SK-N-SH (cell line): ENCODE data around the gene FH. TPM values are rescaled to one million over a fixed set of nuclear protein-coding genes. Genes with fewer than 3 reads are reported as not detected.

Source experiments
- CTCF ChIA-PET: fragments of 300-600, 350-600 bp; formaldehyde crosslinking; extraction: SDS; loops from one replicate; lab custom pipeline; 2021; lab: Yijun Ruan, JAX
- POLR2A ChIA-PET: fragments of 350-600 bp; sonication (Branson Sonifier 250); formaldehyde crosslinking; extraction: SDS; loops from one replicate; lab custom pipeline; 2020; ENCODE audit warnings: antibody characterized with exemption, inconsistent platforms; lab: Yijun Ruan, JAX
- DNase-seq: peaks from one replicate; pipeline ENCODE4 v3.0.0; 2012
- H2AFZ ChIP-seq: fragments of 200-600 bp; sonication (generic); 2 replicates; pipeline ENCODE4 v1.8.1; 2016; ENCODE audit warnings: antibody characterized with exemption, mild to moderate bottlenecking, low read depth
- H3F3A ChIP-seq: fragments of 200-600 bp; sonication (generic); replicated peaks from 2 replicates; pipeline ENCODE3; 2016; ENCODE audit warnings: antibody characterized with exemption, mild to moderate bottlenecking; ENCODE audit not compliant: insufficient read depth
- H3K27ac ChIP-seq, 2 experiments: fragments of 200-500 bp in 1 of 2; fragments of 200-600 bp in 1 of 2; sonication (Bioruptor generic) in 1 of 2; sonication (generic), shearing (Covaris generic) in 1 of 2; 2 replicates each; pipeline versions ENCODE4 v1.5.1 to v1.6.1; 2014 to 2016; ENCODE audit warnings: low read depth in 2 of 2, inconsistent platforms in 1 of 2, low read length in 1 of 2, mild to moderate bottlenecking in 1 of 2, mixed read lengths in 1 of 2
- H3K27me3 ChIP-seq: fragments of 200-600 bp; sonication (generic), shearing (Covaris generic); 2 replicates; pipeline ENCODE4 v1.6.1; 2016; ENCODE audit warnings: mixed run types; ENCODE audit not compliant: insufficient read depth
- H3K36me3 ChIP-seq, 2 experiments: fragments of 200-500 bp in 1 of 2; fragments of 200-600 bp in 1 of 2; sonication (Bioruptor generic) in 1 of 2; sonication (generic) in 1 of 2; replicated peaks in 1 of 2; 2 replicates each; pipeline versions ENCODE3 to v1.5.1; 2014 to 2016; ENCODE audit warnings: low read length in 1 of 2, mild to moderate bottlenecking in 1 of 2; ENCODE audit not compliant: insufficient read depth in 2 of 2, control insufficient read depth in 1 of 2
- H3K4me1 ChIP-seq, 2 experiments: fragments of 200-500 bp in 1 of 2; fragments of 200-600 bp in 1 of 2; sonication (Bioruptor generic) in 1 of 2; sonication (generic), shearing (Covaris generic) in 1 of 2; 2 replicates each; pipeline versions ENCODE4 v1.5.1 to v1.6.1; 2014 to 2016; ENCODE audit warnings: low read depth in 1 of 2, low read length in 1 of 2, mixed run types in 1 of 2; ENCODE audit not compliant: insufficient read depth in 2 of 2, control insufficient read depth in 1 of 2
- H3K4me2 ChIP-seq: fragments of 200-600 bp; sonication (generic), shearing (Covaris generic); 2 replicates; pipeline ENCODE4 v1.6.1; 2017; ENCODE audit warnings: mixed run types
- H3K4me3 ChIP-seq, 2 experiments: fragments of 200-500 bp in 1 of 2; fragments of 200-600 bp in 1 of 2; sonication (Bioruptor generic) in 1 of 2; sonication (generic), shearing (Covaris generic) in 1 of 2; 2 replicates each; pipeline versions ENCODE4 v1.5.1 to v1.8.1; 2014 to 2016; ENCODE audit warnings: low read depth in 2 of 2, inconsistent platforms in 1 of 2, low read length in 1 of 2, mild to moderate bottlenecking in 1 of 2, mixed read lengths in 1 of 2, moderate library complexity in 1 of 2
- H3K79me2 ChIP-seq: fragments of 200-600 bp; sonication (generic); 2 replicates; pipeline ENCODE4 v1.8.1; 2017; ENCODE audit warnings: mild to moderate bottlenecking; ENCODE audit not compliant: insufficient read depth
- H3K9ac ChIP-seq: fragments of 200-600 bp; sonication (generic); 2 replicates; pipeline ENCODE4 v1.6.1; 2017; ENCODE audit warnings: mixed run types
- H3K9me2 ChIP-seq: fragments of 200-600 bp; sonication (generic); 2 replicates; pipeline ENCODE4 v1.6.1; 2017; ENCODE audit warnings: mixed run types
- H3K9me3 ChIP-seq: fragments of 200-600 bp; sonication (generic); 2 replicates; pipeline ENCODE4 v1.6.1; 2017; ENCODE audit warnings: mixed run types, mild to moderate bottlenecking, moderate library complexity
- H4K20me1 ChIP-seq: fragments of 200-600 bp; sonication (generic); 2 replicates; pipeline ENCODE4 v1.6.1; 2017; ENCODE audit warnings: mild to moderate bottlenecking, mixed run types; ENCODE audit not compliant: insufficient read depth
- CHD2 ChIP-seq: fragments of 150-350 bp; IDR thresholded peaks from 2 replicates; pipeline ENCODE4 v1.6.1; 2018; ENCODE audit warnings: low read length; ENCODE audit not compliant: partially characterized antibody
- CTCF ChIP-seq: fragments of 200-600 bp; sonication (generic); IDR thresholded peaks from 2 replicates; pipeline ENCODE4 v1.6.1; 2017; ENCODE audit warnings: antibody characterized with exemption, mild to moderate bottlenecking, moderate library complexity
- ELF1 ChIP-seq: IDR thresholded peaks from 2 replicates; pipeline ENCODE4 v1.4.0; 2012
- FOXJ3 ChIP-seq: sonication (generic); formaldehyde crosslinking; IDR thresholded peaks from 2 replicates; pipeline ENCODE4 v1.5.1; 2020; ENCODE audit warnings: mild to moderate bottlenecking, missing genetic modification reagents
- GABPA ChIP-seq: IDR thresholded peaks from 2 replicates; pipeline ENCODE4 v1.4.0; 2012; ENCODE audit warnings: low read depth, mild to moderate bottlenecking
- GATA2 ChIP-seq: sonication (generic); formaldehyde crosslinking; IDR thresholded peaks from 2 replicates; pipeline ENCODE4 v1.5.0; 2020; ENCODE audit warnings: mild to moderate bottlenecking, missing genetic modification reagents
- MAX ChIP-seq: IDR thresholded peaks from 2 replicates; pipeline ENCODE4 v1.4.0; 2012; ENCODE audit warnings: low read depth
- NRF1 ChIP-seq: IDR thresholded peaks from 2 replicates; pipeline ENCODE4 v1.6.1; 2012; ENCODE audit warnings: low read depth, mild to moderate bottlenecking, low read length
- REST ChIP-seq: IDR thresholded peaks from 2 replicates; pipeline ENCODE4 v1.6.1; 2012; ENCODE audit warnings: mild to moderate bottlenecking, low read depth, low read length, moderate library complexity
- RXRA ChIP-seq: IDR thresholded peaks from 2 replicates; pipeline ENCODE4 v1.4.0; 2012; ENCODE audit warnings: low read depth, mild to moderate bottlenecking, borderline replicate concordance
- SMC3 ChIP-seq: IDR thresholded peaks from 2 replicates; pipeline ENCODE4 v1.6.1; 2012; ENCODE audit warnings: low read depth, low read length, improper control_type of control experiment
- TCF12 ChIP-seq: IDR thresholded peaks from 2 replicates; pipeline ENCODE4 v1.4.0; 2012
- TEAD4 ChIP-seq: IDR thresholded peaks from 2 replicates; pipeline ENCODE4 v1.4.0; 2012; ENCODE audit warnings: mild to moderate bottlenecking, borderline replicate concordance; ENCODE audit not compliant: insufficient read depth
- WGBS: methylation state at CpG from one replicate; pipeline ENCODE4 v1.1.6; 2017; ENCODE audit warnings: low lambda C conversion rate; 5-methylcytosine and 5-hydroxymethylcytosine counted together
- polyA plus RNA-seq, 3 experiments: library from polyadenylated mRNA; depleted of rRNA; stranded (reverse); fragments of >200 nt; gene quantifications; 2 replicates each; pipeline ENCODE4 v1.2.3, GENCODE V29; 2012

The FH gene
- polyA plus RNA-seq, 1 of the 3 experiments (the other 2 are of a cell fraction), result 48.1 TPM

GRCh38 chr1:241479294-241479693 lies 40.3 kb downstream of the FH start (continued):
- TF ChIP-seq REST (no peak), TEAD4 (no peak)

- H2AFZ ChIP-seq, result peak overlapping the region; percentile 18; the same call in 1 of the 2 replicates
- ChIA-PET POLR2A (no interaction called here), CTCF (no interaction called here)
- no peak overlapping the region; the same call in 1 of the 2 replicates for H3K4me2 ChIP-seq
- H3F3A ChIP-seq, result no peaks in the 10 kb centered on the region
- WGBS, result 82% methylated on average over 1 of the region's 1 CpG
- TF ChIP-seq FOXJ3 (CRISPR knock-in tag) (no peak), TCF12 (no peak), TEAD4 (no peak), NRF1 (no peak), MAX (no peak), RXRA (no peak), GATA2 (CRISPR knock-in tag) (no peak)
- H3K27me3 ChIP-seq, result no peaks in the 10 kb centered on the region
- H3K27ac ChIP-seq, result no peak overlapping the region
- H3K9me2 ChIP-seq, result no peaks in the 10 kb centered on the region
- no peak overlapping the region for H3K9ac ChIP-seq
- no peaks in the 10 kb centered on the region; a peak in 2 of 4 replicates for H3K4me1 ChIP-seq
- H4K20me1 ChIP-seq, result no peaks in the 10 kb centered on the region
- no peak overlapping the region for H3K4me3 ChIP-seq
- DNase-seq, result no peak
- H3K79me2 ChIP-seq, result no peaks in the 10 kb centered on the region
- no peaks in the 10 kb centered on the region for H3K9me3 ChIP-seq
- no peaks in the 10 kb centered on the region for H3K36me3 ChIP-seq
These were observed 43.9 kb downstream of the FH start for GRCh38 chr1:241475671-241476070.

GRCh38 chr1:241473026-241473425 lies 46.5 kb downstream of the FH start:
- CTCF ChIA-PET, result no interaction called here
- no peak for TF ChIP-seq CHD2
- TF ChIP-seq SMC3, result no peak
- no peak for TF ChIP-seq GABPA
- no peak for TF ChIP-seq CTCF
- TF ChIP-seq ELF1, result no peak
- TF ChIP-seq, all 33 proteins: peak for 0
- Histone ChIP-seq H3K27ac (no peak overlapping the region), H3K4me3 (no peak overlapping the region), H3K36me3 (no peaks in the 10 kb centered on the region), H3K9me2 (no peaks in the 10 kb centered on the region), H3K9ac (no peak overlapping the region), H3K27me3 (no peaks in the 10 kb centered on the region), H3K9me3 (no peaks in the 10 kb centered on the region), H3K4me1 (no peaks in the 10 kb centered on the region; a peak in 2 of 4 replicates), H3K4me2 (no peak overlapping the region), H3F3A (no peaks in the 10 kb centered on the region), H2AFZ (no peak overlapping the region), H3K79me2 (no peaks in the 10 kb centered on the region), H4K20me1 (no peaks in the 10 kb centered on the region)
- WGBS, result 10% methylated on average over 1 of the region's 1 CpG
- DNase-seq, result no peak
- POLR2A ChIA-PET, result no interaction called here
